Astrocyte of the cerebellum (primary cell): Measurements from ENCODE around the gene CARMIL1.
A peak's percentile ranks its signal among the peaks of the same experiment; 100 is the strongest.

Experiments used
- DNase-seq: peaks from one replicate; pipeline ENCODE4 v3.0.0-alpha.2; 2011; ENCODE audit warnings: low read depth
- H3K4me3 ChIP-seq: 2 replicates; pipeline ENCODE4 v1.5.1; 2011; ENCODE audit warnings: mild to moderate bottlenecking, low read depth, low read length, moderate library complexity
- in situ Hi-C: cut with HindIII; loops from 2 replicates; pipeline ENCODE4 v1.10.0; 2017; ENCODE audit warnings: low sequenced_read_pairs
- TF ChIP-seq, protein P1 (sequence below): IDR thresholded peaks from 2 replicates; pipeline ENCODE4 v1.5.1; 2012; ENCODE audit warnings: low read length, low read depth, moderate library complexity, mild to moderate bottlenecking; ENCODE audit errors: missing control alignments

CARMIL1 gene

DNA sequence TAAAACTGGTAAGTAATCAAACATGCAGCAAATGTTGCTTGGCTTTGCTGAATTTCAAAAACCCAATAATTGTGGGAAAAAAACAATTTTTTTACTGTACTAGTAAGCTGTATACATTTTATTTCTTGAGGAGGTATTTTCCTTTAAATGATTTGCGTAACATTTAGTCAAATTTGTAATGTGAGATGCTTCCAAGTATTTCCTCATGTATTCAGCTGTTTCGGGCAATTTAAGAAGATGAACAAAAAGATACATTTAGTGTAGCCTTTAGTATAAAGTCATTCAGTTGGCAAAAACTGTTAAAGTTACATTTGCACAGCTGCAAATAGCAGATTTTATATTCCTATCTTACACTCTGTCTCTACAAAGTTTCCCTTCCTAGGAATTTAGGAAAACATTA, 186.8 kb downstream of the CARMIL1 start:
- TF ChIP-seq, protein P1, sequence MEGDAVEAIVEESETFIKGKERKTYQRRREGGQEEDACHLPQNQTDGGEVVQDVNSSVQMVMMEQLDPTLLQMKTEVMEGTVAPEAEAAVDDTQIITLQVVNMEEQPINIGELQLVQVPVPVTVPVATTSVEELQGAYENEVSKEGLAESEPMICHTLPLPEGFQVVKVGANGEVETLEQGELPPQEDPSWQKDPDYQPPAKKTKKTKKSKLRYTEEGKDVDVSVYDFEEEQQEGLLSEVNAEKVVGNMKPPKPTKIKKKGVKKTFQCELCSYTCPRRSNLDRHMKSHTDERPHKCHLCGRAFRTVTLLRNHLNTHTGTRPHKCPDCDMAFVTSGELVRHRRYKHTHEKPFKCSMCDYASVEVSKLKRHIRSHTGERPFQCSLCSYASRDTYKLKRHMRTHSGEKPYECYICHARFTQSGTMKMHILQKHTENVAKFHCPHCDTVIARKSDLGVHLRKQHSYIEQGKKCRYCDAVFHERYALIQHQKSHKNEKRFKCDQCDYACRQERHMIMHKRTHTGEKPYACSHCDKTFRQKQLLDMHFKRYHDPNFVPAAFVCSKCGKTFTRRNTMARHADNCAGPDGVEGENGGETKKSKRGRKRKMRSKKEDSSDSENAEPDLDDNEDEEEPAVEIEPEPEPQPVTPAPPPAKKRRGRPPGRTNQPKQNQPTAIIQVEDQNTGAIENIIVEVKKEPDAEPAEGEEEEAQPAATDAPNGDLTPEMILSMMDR: no peak
- DNase-seq: no peak
- in situ Hi-C loops: no loop called here
- H3K4me3 ChIP-seq: no peak overlapping the region

- in situ Hi-C loops: no loop called here
- DNase-seq: no peak
- TF ChIP-seq, protein P1: no peak
- no peak overlapping the region for H3K4me3 ChIP-seq
Observed at GRCh38 chr6:25468881-25469280, 189.7 kb downstream of the CARMIL1 start.

GRCh38 chr6:25469797-25470388, 190.7 kb downstream of the CARMIL1 start:
- no peak overlapping the region for H3K4me3 ChIP-seq
- no peak for DNase-seq
- TF ChIP-seq, protein P1: peak; percentile 8
- in situ Hi-C loops: no loop called here

- TF ChIP-seq, protein P1: peak; percentile 36
- no peak for DNase-seq
- no peak overlapping the region for H3K4me3 ChIP-seq
- in situ Hi-C loops: no loop called here
Observed at GRCh38 chr6:25472306-25472705, 193.1 kb downstream of the CARMIL1 start.

DNA sequence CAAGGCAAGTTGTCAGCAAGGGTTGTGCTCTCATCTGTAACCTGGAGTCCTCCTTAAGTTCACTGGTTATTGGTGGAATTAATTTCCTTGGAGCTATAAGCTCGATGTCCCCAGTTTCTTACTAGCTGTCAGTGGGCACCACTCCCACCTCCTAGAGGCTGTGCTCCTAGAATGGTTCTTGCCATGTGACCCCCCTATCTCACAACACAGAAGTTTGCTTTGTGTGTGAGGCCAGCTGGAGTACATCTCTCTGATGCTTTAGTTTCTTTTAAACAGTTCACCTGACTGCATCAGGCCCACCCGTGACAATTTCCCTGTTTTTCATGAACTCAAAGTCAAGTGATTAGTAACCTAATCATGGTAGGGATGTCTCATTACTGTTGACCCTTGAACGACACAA, 193.7 kb downstream of the CARMIL1 start:
- in situ Hi-C loops: no loop called here
- H3K4me3 ChIP-seq: no peak overlapping the region
- DNase-seq: no peak
- TF ChIP-seq, protein P1: no peak

DNA sequence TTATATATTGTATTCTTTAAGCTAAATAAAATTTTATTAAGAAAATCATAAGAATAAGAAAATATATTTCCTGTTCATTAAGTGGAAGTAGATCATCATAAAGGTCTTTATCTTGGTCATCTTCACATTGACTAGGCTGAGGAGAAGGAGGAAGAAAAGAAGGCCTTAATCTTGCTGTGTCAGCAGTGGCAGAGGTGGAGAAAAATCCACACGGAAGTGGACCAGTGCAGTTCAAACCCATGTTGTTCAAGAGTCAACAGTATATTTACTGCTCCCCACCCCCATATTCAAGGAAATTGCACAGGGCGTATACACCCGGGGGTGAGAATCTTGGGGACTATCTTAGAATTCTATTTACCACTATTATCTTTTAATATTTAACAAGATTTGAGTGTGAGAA, 194.3 kb downstream of the CARMIL1 start:
- no peak overlapping the region for H3K4me3 ChIP-seq
- TF ChIP-seq, protein P1: no peak
- in situ Hi-C loops: no loop called here
- no peak for DNase-seq
